Adrenal gland (tissue), 12 donors: Measurements from ENCODE around the gene ARHGEF40. TPM values are rescaled to one million over a fixed set of nuclear protein-coding genes. Genes with fewer than 3 reads are reported as not detected.

Experiments used
- DNase-seq, 7 donors: peaks; one replicate each; pipeline ENCODE4 v3.0.0-alpha.2; 2019 to 2020
- H3K27ac ChIP-seq, 5 donors: fragments of 200-600 bp; sonication (generic) in 4 of 5; 1 replicate in 3 of 5; 2 replicates in 2 of 5; pipeline versions ENCODE4 v1.5.1 to v1.8.0; 2016 to 2020; ENCODE audit warnings: mild to moderate bottlenecking in 1 of 5
- H3K27me3 ChIP-seq: fragments of 200-600 bp; 2 replicates; pipeline ENCODE4 v1.8.0; 2021
- H3K36me3 ChIP-seq, 2 donors: fragments of 200-600 bp; replicated peaks in 1 of 2; 1 replicate in 1 of 2; 2 replicates in 1 of 2; pipeline versions ENCODE4 v1.5.1 to v1.8.0; 2018 to 2022
- H3K4me1 ChIP-seq, 2 donors: fragments of 200-600 bp; replicated peaks in 1 of 2; 1 replicate in 1 of 2; 2 replicates in 1 of 2; pipeline versions ENCODE4 v1.5.1 to v1.8.0; 2018 to 2021
- H3K4me3 ChIP-seq, 4 donors: fragments of 200-600 bp; sonication (generic) in 3 of 4; one replicate each; pipeline ENCODE4 v1.5.1; 2016 to 2018
- H3K9me3 ChIP-seq, 3 donors: fragments of 200-600 bp; sonication (generic) in 1 of 3; replicated peaks in 1 of 3; 1 replicate in 2 of 3; 2 replicates in 1 of 3; pipeline versions ENCODE4 v1.5.1 to v1.8.0; 2016 to 2021
- POLR2A ChIP-seq, 2 donors: fragments of 450-650 bp; IDR thresholded peaks; one replicate each; pipeline ENCODE4 v1.6.1; 2017; ENCODE audit warnings: antibody characterized with exemption in 2 of 2, mild to moderate bottlenecking in 2 of 2, moderate library complexity in 1 of 2
- WGBS, 4 donors: extraction: QIAGEN DNeasy Blood & Tissue Kit in 2 of 4; methylation state at CpG; one replicate each; pipeline versions ENCODE4 v1.1.5 to v1.1.7; 2013 to 2017; 5-methylcytosine and 5-hydroxymethylcytosine counted together
- intact Hi-C, 2 donors: fragments of 100-400 bp; cut with DNase I; formaldehyde crosslinking; loops; one replicate each; pipeline versions ENCODE4 v1.14.1 to v1.15.0; 2022 to 2023
- polyA plus RNA-seq, 3 donors: library from polyadenylated mRNA; stranded (reverse); fragments of 200-250 nt in 2 of 3; fragments of 350-450 nt in 1 of 3; fragmentation: Illumina TruSeq in 1 of 3; extraction: RNeasy Lipid Tissue Mini Kit (QIAGEN cat#74804) in 1 of 3; gene quantifications; one replicate each; pipeline ENCODE4 v1.2.3, GENCODE V29; 2013 to 2014
- total RNA-seq, 9 donors: library from RNA; depleted of rRNA in 4 of 9; stranded (reverse); fragments of >200 nt in 4 of 9; fragments of 120-200 nt in 1 of 9; fragmentation: NEBNext Ultra II Directional in 1 of 9; extraction: Animal tissue kit (Norgen Biotek cat#: 25700) in 1 of 9; gene quantifications; one replicate each; pipeline versions ENCODE4 v1.1.0 to v1.2.4, GENCODE V29; 2013 to 2023
- TF ChIP-seq, protein P1 (sequence below), 6 experiments: fragments of 450-650 bp in 4 of 6; fragments of 200-600 bp in 2 of 6; sonication (generic) in 1 of 6; IDR thresholded peaks; 1 replicate in 5 of 6; 2 replicates in 1 of 6; pipeline versions ENCODE4 v1.5.1 to v1.8.0; 2016 to 2021; ENCODE audit warnings: antibody characterized with exemption in 6 of 6, mild to moderate bottlenecking in 2 of 6, moderate library complexity in 1 of 6
- donor health status: healthy with polysubstance abuse.
- donor health status: Bipolar disorder and iron deficiency.
- donor health status: DM: yes; HTN: yes; CAD: no.
- donor health status: DM: no; HTN: no; CAD: no.
- donor health status: DM: no; HTN: no; CAD: no.
- donor health status: DM: yes; HTN: yes; CAD: no.

ARHGEF40 gene
- total and polyA plus RNA-seq, 12 donors: 48.7 to 258 (median 134) TPM

GRCh38 chr14:21023174-21023573, 46.9 kb upstream of the ARHGEF40 start:
- WGBS, 4 donors: 15 to 34% (median 29%) methylated on average over 7 of the region's 7 CpGs
- peak overlapping the region in 2 of 4 donors; percentile 64 to 71 for H3K4me3 ChIP-seq
- H3K27ac ChIP-seq: peak overlapping the region in 3 of 5 donors; percentile 65 to 93 (median 87)
- TF ChIP-seq POLR2A (IDR thresholded peaks at IDR 0.05): no peak
- TF ChIP-seq, protein P1, sequence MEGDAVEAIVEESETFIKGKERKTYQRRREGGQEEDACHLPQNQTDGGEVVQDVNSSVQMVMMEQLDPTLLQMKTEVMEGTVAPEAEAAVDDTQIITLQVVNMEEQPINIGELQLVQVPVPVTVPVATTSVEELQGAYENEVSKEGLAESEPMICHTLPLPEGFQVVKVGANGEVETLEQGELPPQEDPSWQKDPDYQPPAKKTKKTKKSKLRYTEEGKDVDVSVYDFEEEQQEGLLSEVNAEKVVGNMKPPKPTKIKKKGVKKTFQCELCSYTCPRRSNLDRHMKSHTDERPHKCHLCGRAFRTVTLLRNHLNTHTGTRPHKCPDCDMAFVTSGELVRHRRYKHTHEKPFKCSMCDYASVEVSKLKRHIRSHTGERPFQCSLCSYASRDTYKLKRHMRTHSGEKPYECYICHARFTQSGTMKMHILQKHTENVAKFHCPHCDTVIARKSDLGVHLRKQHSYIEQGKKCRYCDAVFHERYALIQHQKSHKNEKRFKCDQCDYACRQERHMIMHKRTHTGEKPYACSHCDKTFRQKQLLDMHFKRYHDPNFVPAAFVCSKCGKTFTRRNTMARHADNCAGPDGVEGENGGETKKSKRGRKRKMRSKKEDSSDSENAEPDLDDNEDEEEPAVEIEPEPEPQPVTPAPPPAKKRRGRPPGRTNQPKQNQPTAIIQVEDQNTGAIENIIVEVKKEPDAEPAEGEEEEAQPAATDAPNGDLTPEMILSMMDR (IDR thresholded peaks at IDR 0.05): no peak
- H3K9me3 ChIP-seq: no peaks in the 10 kb centered on the region
- peaks cover 36 to 52% of the 10 kb centered on the region in 2 donors for H3K4me1 ChIP-seq
- intact Hi-C loops: loop anchor here in 1 of 2 donors (5.0 kb wide), 1 partner anchor 69 kb away; no protein-coding TSS in a partner anchor
- peak in 5 of 7 donors; percentile 44 to 70 (median 51) for DNase-seq
- H3K36me3 ChIP-seq: peaks cover 0 to 39% of the 10 kb centered on the region in 2 donors
- H3K27me3 ChIP-seq: no peaks in the 10 kb centered on the region

GRCh38 chr14:21023817-21024584, 46.1 kb upstream of the ARHGEF40 start:
- Histone ChIP-seq H3K9me3 (no peaks in the 10 kb centered on the region), H3K27ac (peak overlapping the region in 4 of 5 donors; percentile 65 to 93 (median 78)), H3K4me1 (peaks cover 36 to 50% of the 10 kb centered on the region in 2 donors), H3K36me3 (peaks cover 0 to 30% of the 10 kb centered on the region in 2 donors), H3K27me3 (no peaks in the 10 kb centered on the region), H3K4me3 (peak overlapping the region; percentile 64 to 71 (median 65))
- 5 to 13% (median 10%) methylated on average over 13 to 17 of the region's 17 CpGs for WGBS, 4 donors
- TF ChIP-seq, protein P1 (IDR thresholded peaks at IDR 0.05): no peak
- TF ChIP-seq POLR2A (IDR thresholded peaks at IDR 0.05): no peak
- intact Hi-C loops: loop anchor here in 1 of 2 donors (5.0 kb wide), 1 partner anchor 68 kb away; no protein-coding TSS in a partner anchor
- peak in 1 of 7 donors; percentile 45 for DNase-seq

GRCh38 chr14:21024585-21025370, 45.3 kb upstream of the ARHGEF40 start, which contains the start of gene NDRG2:
NDRG2 (minus strand) TSS chr14:21025061; CDS start chr14:21023315, 1,746 bp downstream.
- Histone ChIP-seq H3K9me3 (no peaks in the 10 kb centered on the region), H3K27me3 (no peaks in the 10 kb centered on the region), H3K4me1 (peaks cover 36 to 50% of the 10 kb centered on the region in 2 donors), H3K27ac (peak within 1 kb of the TSS; percentile 43 to 93 (median 68)), H3K36me3 (peaks cover 0 to 23% of the 10 kb centered on the region in 2 donors), H3K4me3 (peak within 1 kb of the TSS; percentile 64 to 71 (median 65))
- peak; percentile 79 to 91 (median 86) for DNase-seq
- intact Hi-C loops: loop anchor here in 1 of 2 donors (5.0 kb wide), 1 partner anchor 68 kb away; no protein-coding TSS in a partner anchor
- TF ChIP-seq, protein P1 (IDR thresholded peaks at IDR 0.05): no peak
- TF ChIP-seq POLR2A (IDR thresholded peaks at IDR 0.05): peak; percentile 37 to 63
- 0 to 1% (median 0%) methylated on average over 33 to 72 of the region's 72 CpGs for WGBS, 4 donors
